ENCODE data around the gene CARTPT. TPM values are rescaled to one million over a fixed set of nuclear protein-coding genes. Genes with fewer than 3 reads are reported as not detected.

Gene CARTPT
- total and polyA plus RNA-seq, 5 donors: 0.29 to 0.34 TPM; not detected in 3

GRCh38 chr5:71699751-71700150, 19.3 kb upstream of the CARTPT start:
- Histone ChIP-seq H3K4me3 (ENCODE audit: low read length) (no peak overlapping the region), H3K4me1 (ENCODE audit: control insufficient read depth, insufficient read depth, low read length) (peaks cover 4% of the 10 kb centered on the region), H3K27me3 (ENCODE audit: control insufficient read depth, insufficient read depth) (no peaks in the 10 kb centered on the region), H3K27ac (ENCODE audit: low read length) (no peak overlapping the region), H3K9me3 (ENCODE audit: control insufficient read depth, low read length) (no peaks in the 10 kb centered on the region)
- ATAC-seq: no peak
- intact Hi-C loops (cut with DNase I): no loop called here
- WGBS: 76% methylated on average over 2 of the region's 2 CpGs
- DNase-seq: no peak

DNA sequence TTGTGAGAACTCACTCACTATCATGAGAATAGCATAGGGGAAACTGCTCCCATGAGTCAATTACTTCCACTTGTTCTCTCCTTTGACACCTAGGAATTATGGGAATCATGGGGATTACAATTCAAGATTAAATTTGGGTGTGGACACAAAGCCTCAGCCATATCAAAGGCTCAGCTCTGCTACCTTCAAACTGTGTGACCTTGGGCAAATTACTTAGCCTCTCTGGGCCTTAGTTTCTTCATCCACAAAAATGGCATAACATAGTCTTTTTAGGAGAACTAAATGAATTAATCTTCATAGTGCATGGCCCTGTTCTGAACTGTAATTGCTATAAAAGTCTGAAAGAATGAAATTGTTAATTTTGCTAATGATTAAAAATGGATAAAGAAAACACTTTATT, 18.3 kb upstream of the CARTPT start:
- Histone ChIP-seq H3K4me3 (ENCODE audit: low read length) (no peak overlapping the region), H3K27ac (ENCODE audit: low read length) (no peak overlapping the region), H3K9me3 (ENCODE audit: control insufficient read depth, low read length) (no peaks in the 10 kb centered on the region), H3K27me3 (ENCODE audit: control insufficient read depth, insufficient read depth) (no peaks in the 10 kb centered on the region), H3K4me1 (ENCODE audit: control insufficient read depth, insufficient read depth, low read length) (peaks cover 4% of the 10 kb centered on the region)
- DNase-seq (no peak), ATAC-seq (no peak)
- intact Hi-C loops (cut with DNase I): no loop called here

- intact Hi-C loops (cut with DNase I): no loop called here
- Histone ChIP-seq H3K9me3 (ENCODE audit: control insufficient read depth, low read length) (no peaks in the 10 kb centered on the region), H3K27ac (ENCODE audit: low read length) (no peak overlapping the region), H3K4me1 (ENCODE audit: control insufficient read depth, insufficient read depth, low read length) (peaks cover 4% of the 10 kb centered on the region), H3K4me3 (ENCODE audit: low read length) (no peak overlapping the region), H3K27me3 (ENCODE audit: control insufficient read depth, insufficient read depth) (no peaks in the 10 kb centered on the region)
- ATAC-seq: no peak
- 57% methylated on average over 3 of the region's 3 CpGs for WGBS
- no peak for DNase-seq
Measured at GRCh38 chr5:71701407-71701806, 17.7 kb upstream of the CARTPT start.

- Histone ChIP-seq H3K9me3 (ENCODE audit: control insufficient read depth, low read length) (no peaks in the 10 kb centered on the region), H3K27ac (ENCODE audit: low read length) (no peak overlapping the region), H3K4me3 (ENCODE audit: low read length) (no peak overlapping the region), H3K27me3 (ENCODE audit: control insufficient read depth, insufficient read depth) (no peaks in the 10 kb centered on the region), H3K4me1 (ENCODE audit: control insufficient read depth, insufficient read depth, low read length) (no peaks in the 10 kb centered on the region)
- WGBS: 25% methylated on average over 4 of the region's 4 CpGs
- intact Hi-C loops (cut with DNase I): no loop called here
- DNase-seq (no peak), ATAC-seq (no peak)
Measured at GRCh38 chr5:71703941-71704340, 15.1 kb upstream of the CARTPT start.

DNA sequence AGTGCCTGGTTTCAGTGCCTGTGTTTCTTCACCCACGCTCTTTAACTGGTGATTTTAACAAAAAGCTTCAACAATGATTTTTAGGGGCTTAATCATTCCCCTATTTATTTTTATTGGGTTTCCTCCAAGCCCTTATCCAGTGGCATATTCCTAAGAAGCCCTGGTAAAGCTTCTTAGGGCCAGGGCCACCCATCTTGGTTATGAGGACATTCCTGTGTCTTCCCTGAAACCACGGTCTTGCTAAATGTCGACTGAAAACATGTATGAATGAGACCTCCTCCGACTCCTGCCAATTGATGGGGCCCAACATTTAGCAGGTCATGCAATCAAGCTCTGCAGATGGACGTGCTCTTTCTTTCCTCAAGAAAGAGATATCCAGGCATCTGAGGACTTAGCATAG, 13.7 kb upstream of the CARTPT start:
- no peak for ATAC-seq
- intact Hi-C loops (cut with DNase I): no loop called here
- no peak for DNase-seq
- Histone ChIP-seq H3K27ac (ENCODE audit: low read length) (no peak overlapping the region), H3K4me1 (ENCODE audit: control insufficient read depth, insufficient read depth, low read length) (no peaks in the 10 kb centered on the region), H3K27me3 (ENCODE audit: control insufficient read depth, insufficient read depth) (no peaks in the 10 kb centered on the region), H3K4me3 (ENCODE audit: low read length) (no peak overlapping the region), H3K9me3 (ENCODE audit: control insufficient read depth, low read length) (no peaks in the 10 kb centered on the region)
- WGBS: 74% methylated on average over 5 of the region's 5 CpGs

GRCh38 chr5:71706906-71707305, 12.2 kb upstream of the CARTPT start:
- DNase-seq (no peak), ATAC-seq (no peak)
- no peak overlapping the region for H3K4me3 ChIP-seq (ENCODE audit: low read length)
- no peaks in the 10 kb centered on the region for H3K9me3 ChIP-seq (ENCODE audit: control insufficient read depth, low read length)
- intact Hi-C loops (cut with DNase I): no loop called here
- 67% methylated on average over 3 of the region's 3 CpGs for WGBS
- peaks cover 4% of the 10 kb centered on the region for H3K27me3 ChIP-seq (ENCODE audit: control insufficient read depth, insufficient read depth)
- no peaks in the 10 kb centered on the region for H3K4me1 ChIP-seq (ENCODE audit: control insufficient read depth, insufficient read depth, low read length)
- no peak overlapping the region for H3K27ac ChIP-seq (ENCODE audit: low read length)

- intact Hi-C loops (cut with DNase I): no loop called here
- Histone ChIP-seq H3K4me3 (ENCODE audit: low read length) (no peak overlapping the region), H3K9me3 (ENCODE audit: control insufficient read depth, low read length) (no peaks in the 10 kb centered on the region), H3K27ac (ENCODE audit: low read length) (no peak overlapping the region), H3K27me3 (ENCODE audit: control insufficient read depth, insufficient read depth) (peaks cover 4% of the 10 kb centered on the region), H3K4me1 (ENCODE audit: control insufficient read depth, insufficient read depth, low read length) (no peaks in the 10 kb centered on the region)
- 70% methylated on average over 4 of the region's 4 CpGs for WGBS
- ATAC-seq (no peak), DNase-seq (no peak)
Measured at GRCh38 chr5:71711610-71712009, 7.5 kb upstream of the CARTPT start.

DNA sequence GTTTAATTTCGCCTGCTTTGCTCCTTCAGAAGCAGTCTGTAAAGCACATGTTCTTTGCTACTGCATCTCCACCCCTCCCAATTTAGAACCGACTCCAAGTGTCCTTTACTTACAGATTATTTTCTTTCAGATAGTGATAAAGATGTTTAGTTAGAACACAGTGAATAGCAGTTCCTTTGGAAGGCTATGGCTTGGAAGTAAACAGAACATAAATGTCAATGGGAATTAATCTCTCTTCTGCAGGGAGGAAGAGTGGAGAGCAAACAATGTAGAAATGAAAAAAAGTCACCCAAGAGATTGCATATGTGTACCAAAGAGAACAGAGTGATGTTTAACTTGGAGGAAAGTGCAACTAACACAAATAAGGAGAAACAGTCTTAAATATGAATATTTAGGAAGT, 4.2 kb upstream of the CARTPT start:
- Histone ChIP-seq H3K4me3 (ENCODE audit: low read length) (no peak overlapping the region), H3K27me3 (ENCODE audit: control insufficient read depth, insufficient read depth) (peaks cover 4% of the 10 kb centered on the region), H3K9me3 (ENCODE audit: control insufficient read depth, low read length) (no peaks in the 10 kb centered on the region), H3K4me1 (ENCODE audit: control insufficient read depth, insufficient read depth, low read length) (no peaks in the 10 kb centered on the region), H3K27ac (ENCODE audit: low read length) (no peak overlapping the region)
- ATAC-seq (no peak), DNase-seq (no peak)
- 34% methylated on average over 2 of the region's 2 CpGs for WGBS
- intact Hi-C loops (cut with DNase I): no loop called here

DNA sequence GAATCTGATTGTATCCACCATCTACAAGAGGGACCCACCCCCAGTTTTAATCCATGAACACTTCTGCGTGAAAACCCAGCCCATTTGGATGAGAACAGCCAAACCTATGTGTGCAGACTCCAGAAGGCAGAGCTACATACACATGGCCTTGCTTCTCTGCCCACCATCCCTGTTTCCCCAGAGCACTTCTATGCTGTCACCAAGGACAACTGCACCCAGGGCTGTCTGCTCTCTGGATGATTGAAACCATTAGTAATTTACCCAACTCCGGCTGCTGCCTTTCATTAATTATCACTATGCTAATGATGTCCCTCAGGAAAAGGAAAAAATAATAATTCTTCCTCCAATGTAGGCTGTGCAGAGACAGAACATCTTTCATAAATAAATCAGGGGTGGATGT, 8.9 kb downstream of the CARTPT start:
- intact Hi-C loops (cut with DNase I): no loop called here
- Histone ChIP-seq H3K27me3 (ENCODE audit: control insufficient read depth, insufficient read depth) (no peaks in the 10 kb centered on the region), H3K9me3 (ENCODE audit: control insufficient read depth, low read length) (no peaks in the 10 kb centered on the region), H3K27ac (ENCODE audit: low read length) (no peak overlapping the region), H3K4me1 (ENCODE audit: control insufficient read depth, insufficient read depth, low read length) (no peaks in the 10 kb centered on the region), H3K4me3 (ENCODE audit: low read length) (no peak overlapping the region)
- DNase-seq (no peak), ATAC-seq (no peak)
- WGBS: 80% methylated on average over 2 of the region's 2 CpGs

- Histone ChIP-seq H3K4me1 (ENCODE audit: control insufficient read depth, insufficient read depth, low read length) (no peaks in the 10 kb centered on the region), H3K4me3 (ENCODE audit: low read length) (no peak overlapping the region), H3K27me3 (ENCODE audit: control insufficient read depth, insufficient read depth) (no peaks in the 10 kb centered on the region), H3K27ac (ENCODE audit: low read length) (no peak overlapping the region), H3K9me3 (ENCODE audit: control insufficient read depth, low read length) (no peaks in the 10 kb centered on the region)
- DNase-seq: no peak
- intact Hi-C loops (cut with DNase I): no loop called here
- no peak for ATAC-seq
Measured at GRCh38 chr5:71731015-71731414, 11.9 kb downstream of the CARTPT start.

DNA sequence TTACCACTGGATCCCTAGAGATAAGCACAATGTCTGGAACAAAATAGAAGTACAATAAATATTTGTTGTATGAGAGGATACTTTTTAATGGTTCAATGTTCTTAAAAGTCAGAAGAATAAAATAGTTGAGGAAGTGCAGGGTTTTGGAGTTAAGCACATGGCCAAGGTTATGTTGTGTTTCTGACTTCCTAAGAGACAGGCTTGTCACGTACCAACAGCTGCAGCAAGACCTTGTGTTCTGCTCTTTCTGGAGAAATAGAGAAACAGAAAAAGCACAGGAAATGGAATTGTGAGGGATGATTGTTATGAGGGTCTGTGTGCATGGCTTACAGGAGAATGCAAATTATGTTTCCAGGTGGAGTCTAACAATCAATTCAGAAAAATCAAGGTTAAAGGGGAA, 12.9 kb downstream of the CARTPT start:
- Histone ChIP-seq H3K9me3 (ENCODE audit: control insufficient read depth, low read length) (no peaks in the 10 kb centered on the region), H3K27me3 (ENCODE audit: control insufficient read depth, insufficient read depth) (no peaks in the 10 kb centered on the region), H3K4me3 (ENCODE audit: low read length) (no peak overlapping the region), H3K4me1 (ENCODE audit: control insufficient read depth, insufficient read depth, low read length) (no peaks in the 10 kb centered on the region), H3K27ac (ENCODE audit: low read length) (no peak overlapping the region)
- DNase-seq (no peak), ATAC-seq (no peak)
- intact Hi-C loops (cut with DNase I): no loop called here
- 36% methylated on average over 1 of the region's 1 CpG for WGBS

DNA sequence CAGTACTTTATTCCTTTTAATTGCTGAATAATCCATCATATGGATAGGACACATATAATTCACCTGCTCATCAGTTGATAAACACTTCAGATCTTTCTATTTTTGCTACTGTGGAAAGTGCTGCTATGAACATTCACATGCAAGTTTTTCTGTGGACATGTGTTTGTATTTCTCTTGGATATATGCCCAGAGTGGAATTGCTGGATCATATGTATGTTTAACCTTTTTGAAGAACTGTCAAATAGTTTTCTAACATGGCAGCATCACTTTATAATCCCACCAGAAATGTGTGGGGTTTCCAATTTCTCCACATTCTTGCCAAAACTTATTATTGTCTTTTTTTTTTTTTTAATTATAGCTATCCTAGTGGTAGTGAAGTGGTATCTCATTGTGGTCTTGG, 15.1 kb downstream of the CARTPT start:
- H3K4me1 ChIP-seq (ENCODE audit: control insufficient read depth, insufficient read depth, low read length): no peaks in the 10 kb centered on the region
- no peaks in the 10 kb centered on the region for H3K27me3 ChIP-seq (ENCODE audit: control insufficient read depth, insufficient read depth)
- DNase-seq (no peak), ATAC-seq (no peak)
- H3K9me3 ChIP-seq (ENCODE audit: control insufficient read depth, low read length): no peaks in the 10 kb centered on the region
- no peak overlapping the region for H3K4me3 ChIP-seq (ENCODE audit: low read length)
- intact Hi-C loops (cut with DNase I): no loop called here
- no peak overlapping the region for H3K27ac ChIP-seq (ENCODE audit: low read length)

Data from right cardiac atrium (tissue), 5 donors.